Aorta (tissue), 5 donors: ENCODE results near the gene RPL27A. TPM values are rescaled to one million over a fixed set of nuclear protein-coding genes. Genes with fewer than 3 reads are reported as not detected.

ENCODE experiments used
- ATAC-seq: fragments of 200-7000 bp; cut with Tn5 transposase; one replicate; pipeline ENCODE4 v1.9.1; 2022; ENCODE audit warnings: moderate library complexity; ENCODE audit not compliant: low FRiP score
- DNase-seq, 2 donors: peaks; one replicate each; pipeline ENCODE4 v3.0.0-alpha.2; 2020
- H3K27ac ChIP-seq, 2 donors: one replicate each; pipeline ENCODE4 v1.5.1; 2013; ENCODE audit warnings: low read length in 2 of 2, mild to moderate bottlenecking in 2 of 2, moderate library complexity in 2 of 2, control low read depth in 1 of 2, inconsistent platforms in 1 of 2, low read depth in 1 of 2
- H3K27me3 ChIP-seq, 2 donors: one replicate each; pipeline ENCODE4 v1.6.1; 2013; ENCODE audit warnings: control low read depth in 1 of 2, low read length in 1 of 2, mild to moderate bottlenecking in 1 of 2, moderate library complexity in 1 of 2; ENCODE audit not compliant: insufficient read depth in 2 of 2, control insufficient read depth in 1 of 2
- H3K36me3 ChIP-seq, 2 donors: one replicate each; pipeline ENCODE4 v1.6.1; 2013; ENCODE audit warnings: control low read depth in 1 of 2, low read length in 1 of 2, mild to moderate bottlenecking in 1 of 2; ENCODE audit not compliant: insufficient read depth in 2 of 2, control insufficient read depth in 1 of 2
- H3K4me1 ChIP-seq, 2 donors: one replicate each; pipeline ENCODE4 v1.6.1; 2013; ENCODE audit warnings: low read length in 2 of 2, control low read depth in 1 of 2, mild to moderate bottlenecking in 1 of 2, moderate library complexity in 1 of 2; ENCODE audit not compliant: insufficient read depth in 2 of 2, control insufficient read depth in 1 of 2
- H3K4me3 ChIP-seq, 2 donors: one replicate each; pipeline ENCODE4 v1.5.1; 2013; ENCODE audit warnings: low read length in 2 of 2, control low read depth in 1 of 2, mild to moderate bottlenecking in 1 of 2
- H3K9me3 ChIP-seq: one replicate; pipeline ENCODE4 v1.6.1; 2013; ENCODE audit warnings: mild to moderate bottlenecking, low read length; ENCODE audit not compliant: control insufficient read depth
- WGBS, 2 donors: extraction: QIAGEN DNeasy Blood & Tissue Kit; methylation state at CpG; one replicate each; pipeline ENCODE4 v1.1.7; 2013; 5-methylcytosine and 5-hydroxymethylcytosine counted together
- intact Hi-C, 2 donors: fragments of 100-400 bp; cut with DNase I; formaldehyde crosslinking; loops; one replicate each; pipeline versions ENCODE4 v1.14.2 to v1.15.0; 2022
- polyA plus RNA-seq, 2 donors: library from polyadenylated mRNA; stranded (reverse); fragments of 200-250 nt; gene quantifications; one replicate each; pipeline ENCODE4 v1.2.3, GENCODE V29; 2013
- total RNA-seq, 2 donors: library from RNA; stranded (reverse); fragmentation: NEBNext Ultra II Directional; extraction: Animal tissue kit (Norgen Biotek cat#: 25700); gene quantifications; one replicate each; pipeline ENCODE4 v1.2.1, GENCODE V29; 2021
- donor health status: healthy with polysubstance abuse.
- donor health status: Bipolar disorder and iron deficiency.
- donor health status: DM: no; HTN: no; CAD: no.
- donor health status: DM: no; HTN: no; CAD: no.
- donor health status: DM: yes; HTN: yes; CAD: no.

Gene RPL27A
- total and polyA plus RNA-seq, 4 donors = 623 to 4,548 (median 1,558) TPM

GRCh38 chr11:8683115-8683807, 669 bp downstream of the RPL27A start:
- Histone ChIP-seq H3K36me3 (peaks cover 2 to 3% of the 10 kb centered on the region in 2 donors), H3K27ac (peak overlapping the region; percentile 15 to 83)

GRCh38 chr11:8684600-8685290, 2.2 kb downstream of the RPL27A start:
- DNase-seq = no peak
- Histone ChIP-seq H3K4me1 (no peaks in the 10 kb centered on the region), H3K4me3 (no peak overlapping the region), H3K9me3 (no peaks in the 10 kb centered on the region), H3K36me3 (no peaks in the 10 kb centered on the region), H3K27ac (no peak overlapping the region), H3K27me3 (no peaks in the 10 kb centered on the region)
- WGBS, 2 donors = 74 to 79% methylated on average over 6 of the region's 6 CpGs
- ATAC-seq = no peak
- intact Hi-C loops = loop anchor here (5.0 to 10.0 kb wide), 6 partner anchors 80 to 280 kb away; partner anchors contain the start of genes TMEM9B (in 2 of the 2) and AKIP1 (in 1 of the 2)

More at GRCh38 chr11:8683115-8683807, 669 bp downstream of the RPL27A start:
- Histone ChIP-seq H3K27me3 (no peaks in the 10 kb centered on the region), H3K9me3 (no peaks in the 10 kb centered on the region), H3K4me3 (peak overlapping the region; percentile 70 to 71), H3K4me1 (no peaks in the 10 kb centered on the region)
- 3 to 4% methylated on average over 26 to 27 of the region's 27 CpGs for WGBS, 2 donors
- DNase-seq (no peak), ATAC-seq (no peak)
- intact Hi-C loops = loop anchor here (2.0 to 10.0 kb wide), 5 partner anchors 82 to 282 kb away; partner anchors contain the start of genes AKIP1 (in 1 of the 2) and TMEM9B (in 1 of the 2)

- intact Hi-C loops = loop anchor here (5.0 to 10.0 kb wide), 4 partner anchors 79 to 279 kb away; partner anchors contain the start of gene TMEM9B (in 2 of the 2)
- H3K36me3 ChIP-seq = no peaks in the 10 kb centered on the region
- H3K4me3 ChIP-seq = no peak overlapping the region
- DNase-seq (no peak), ATAC-seq (no peak)
- no peaks in the 10 kb centered on the region for H3K9me3 ChIP-seq
- H3K4me1 ChIP-seq = no peaks in the 10 kb centered on the region
- H3K27me3 ChIP-seq = no peaks in the 10 kb centered on the region
- WGBS, 2 donors = 75% methylated on average over 7 of the region's 7 CpGs
- no peak overlapping the region for H3K27ac ChIP-seq
Measured at GRCh38 chr11:8685306-8685705, 2.7 kb downstream of the RPL27A start.

- Histone ChIP-seq H3K27me3 (no peaks in the 10 kb centered on the region), H3K9me3 (no peaks in the 10 kb centered on the region), H3K36me3 (no peaks in the 10 kb centered on the region), H3K4me1 (no peaks in the 10 kb centered on the region), H3K4me3 (no peak overlapping the region), H3K27ac (no peak overlapping the region)
- DNase-seq (no peak), ATAC-seq (no peak)
- intact Hi-C loops = loop anchor here (5.0 to 10.0 kb wide), 4 partner anchors 79 to 279 kb away; partner anchors contain the start of gene TMEM9B (in 2 of the 2)
- WGBS, 2 donors = 63 to 65% methylated on average over 2 of the region's 2 CpGs
Measured at GRCh38 chr11:8685820-8686219, 3.2 kb downstream of the RPL27A start.

GRCh38 chr11:8686325-8686724, 3.7 kb downstream of the RPL27A start:
- WGBS, 2 donors = 75 to 83% methylated on average over 7 of the region's 7 CpGs
- intact Hi-C loops = loop anchor here (5.0 to 10.0 kb wide), 4 partner anchors 78 to 278 kb away; partner anchors contain the start of gene TMEM9B (in 2 of the 2)
- ATAC-seq = no peak
- Histone ChIP-seq H3K27ac (no peak overlapping the region), H3K9me3 (no peaks in the 10 kb centered on the region), H3K4me1 (no peaks in the 10 kb centered on the region), H3K27me3 (no peaks in the 10 kb centered on the region), H3K36me3 (no peaks in the 10 kb centered on the region), H3K4me3 (no peak overlapping the region)
- no peak for DNase-seq

GRCh38 chr11:8688414-8689362, 6.1 kb downstream of the RPL27A start:
- ATAC-seq (peak; percentile 97), DNase-seq (peak; percentile 97 to 98)
- H3K36me3 ChIP-seq = no peaks in the 10 kb centered on the region
- peak overlapping the region; percentile 18 to 92 for H3K27ac ChIP-seq
- H3K9me3 ChIP-seq = no peaks in the 10 kb centered on the region
- no peaks in the 10 kb centered on the region for H3K4me1 ChIP-seq
- H3K27me3 ChIP-seq = no peaks in the 10 kb centered on the region
- intact Hi-C loops = loop anchor here (2.0 to 10.0 kb wide), 5 partner anchors 20 to 276 kb away; partner anchors contain the start of gene TMEM9B (in 2 of the 2)
- WGBS, 2 donors = 0 to 1% methylated on average over 56 of the region's 56 CpGs
- peak overlapping the region; percentile 32 to 65 for H3K4me3 ChIP-seq

GRCh38 chr11:8689726-8690255, 7.2 kb downstream of the RPL27A start:
- intact Hi-C loops = loop anchor here (2.0 to 10.0 kb wide), 5 partner anchors 19 to 275 kb away; partner anchors contain the start of gene TMEM9B (in 2 of the 2)
- no peak overlapping the region for H3K27ac ChIP-seq
- H3K4me3 ChIP-seq = no peak overlapping the region

More at GRCh38 chr11:8689726-8690255, 7.2 kb downstream of the RPL27A start:
- no peaks in the 10 kb centered on the region for H3K9me3 ChIP-seq
- no peaks in the 10 kb centered on the region for H3K27me3 ChIP-seq
- H3K4me1 ChIP-seq = no peaks in the 10 kb centered on the region
- ATAC-seq = no peak
- 77 to 82% methylated on average over 8 of the region's 8 CpGs for WGBS, 2 donors
- peaks cover 0 to 4% of the 10 kb centered on the region in 2 donors for H3K36me3 ChIP-seq
- no peak for DNase-seq
